GM10266 (cell line): Measurements from ENCODE around the gene ST6GALNAC4.
"Not testable (repeated sequence)": the region's sequence is repeated elsewhere in the genome, so short reads cannot be mapped to it uniquely, and the experiment has no call there.

ENCODE experiments used
- DNase-seq: peaks from one replicate; pipeline ENCODE4 v3.0.0; 2012; ENCODE audit errors: extremely low spot score
- TF ChIP-seq, protein P1 (sequence below): IDR thresholded peaks from 2 replicates; pipeline ENCODE4 v1.5.1; 2012; ENCODE audit warnings: mild to moderate bottlenecking, low read depth; ENCODE audit not compliant: control insufficient read depth, insufficient read depth; ENCODE audit errors: missing control alignments

ST6GALNAC4 gene

GRCh38 chr9:127875306-127875966 lies 41.4 kb downstream of the ST6GALNAC4 start:
- no peak for DNase-seq
- TF ChIP-seq, protein P1, sequence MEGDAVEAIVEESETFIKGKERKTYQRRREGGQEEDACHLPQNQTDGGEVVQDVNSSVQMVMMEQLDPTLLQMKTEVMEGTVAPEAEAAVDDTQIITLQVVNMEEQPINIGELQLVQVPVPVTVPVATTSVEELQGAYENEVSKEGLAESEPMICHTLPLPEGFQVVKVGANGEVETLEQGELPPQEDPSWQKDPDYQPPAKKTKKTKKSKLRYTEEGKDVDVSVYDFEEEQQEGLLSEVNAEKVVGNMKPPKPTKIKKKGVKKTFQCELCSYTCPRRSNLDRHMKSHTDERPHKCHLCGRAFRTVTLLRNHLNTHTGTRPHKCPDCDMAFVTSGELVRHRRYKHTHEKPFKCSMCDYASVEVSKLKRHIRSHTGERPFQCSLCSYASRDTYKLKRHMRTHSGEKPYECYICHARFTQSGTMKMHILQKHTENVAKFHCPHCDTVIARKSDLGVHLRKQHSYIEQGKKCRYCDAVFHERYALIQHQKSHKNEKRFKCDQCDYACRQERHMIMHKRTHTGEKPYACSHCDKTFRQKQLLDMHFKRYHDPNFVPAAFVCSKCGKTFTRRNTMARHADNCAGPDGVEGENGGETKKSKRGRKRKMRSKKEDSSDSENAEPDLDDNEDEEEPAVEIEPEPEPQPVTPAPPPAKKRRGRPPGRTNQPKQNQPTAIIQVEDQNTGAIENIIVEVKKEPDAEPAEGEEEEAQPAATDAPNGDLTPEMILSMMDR: no peak

DNA sequence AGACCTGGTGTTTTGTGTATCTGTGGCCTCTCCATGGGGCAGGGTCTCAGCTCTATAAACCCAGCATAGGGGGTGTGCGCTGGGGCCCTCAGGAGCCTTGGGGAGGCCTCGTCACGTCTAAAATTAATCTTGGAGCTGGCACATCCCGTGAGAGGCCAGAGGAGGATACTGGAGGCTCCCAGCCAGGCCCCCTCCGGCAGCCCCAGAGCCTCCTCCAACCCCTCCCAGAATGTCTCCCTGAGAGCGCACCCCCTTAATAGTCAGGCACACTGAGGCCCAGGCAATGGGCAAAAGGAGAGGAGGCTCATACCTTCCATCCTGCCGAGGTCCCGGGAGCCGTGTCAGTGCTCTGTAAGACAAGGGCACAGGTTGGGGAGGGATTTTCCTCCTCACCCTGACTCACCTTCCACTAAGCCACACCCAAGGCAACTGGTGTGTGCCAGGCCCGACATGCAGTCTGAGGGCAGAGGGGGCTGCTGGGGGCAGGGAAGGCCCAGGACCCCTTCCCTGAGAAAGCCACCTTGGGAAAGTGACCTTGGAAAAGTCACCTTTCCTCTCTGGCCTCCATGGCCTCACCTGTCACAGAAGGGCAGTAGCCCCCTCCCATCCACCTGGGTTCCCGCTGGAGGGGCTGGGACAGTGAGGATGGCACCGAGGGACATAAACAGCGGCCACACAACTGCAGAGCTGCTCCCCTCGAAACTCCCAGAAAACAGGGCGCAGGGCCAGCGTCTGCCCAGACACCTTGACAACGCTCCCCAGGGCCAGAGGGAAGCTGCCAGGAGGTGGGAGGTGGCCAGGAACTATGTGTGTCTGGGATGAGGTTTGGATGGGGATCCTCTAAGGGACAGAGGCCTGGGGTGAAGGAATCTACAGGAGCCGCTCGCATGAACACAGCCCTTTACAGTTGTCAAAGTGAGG lies 42.3 kb downstream of the ST6GALNAC4 start:
- TF ChIP-seq, protein P1: no peak
- DNase-seq: no peak

DNA sequence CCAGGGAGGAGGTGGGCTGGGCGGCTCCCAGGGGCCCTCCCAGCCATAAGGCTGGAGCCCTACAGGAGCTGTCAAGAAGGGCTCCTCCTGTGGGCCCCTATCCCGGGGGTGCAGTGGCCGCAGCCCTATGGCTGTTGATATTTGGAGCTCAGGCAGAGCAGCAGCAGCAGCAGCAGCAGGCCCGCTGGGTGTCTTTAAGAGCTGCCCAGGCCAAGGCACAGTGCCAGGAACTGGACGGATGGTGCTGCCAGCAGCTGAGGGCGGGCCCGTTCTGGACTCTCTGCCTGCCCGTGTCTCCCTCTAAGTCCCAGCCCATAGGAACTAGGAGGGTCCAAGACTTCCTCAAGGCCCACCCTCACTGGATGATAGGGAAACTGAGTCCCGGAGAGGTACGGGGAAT lies 43.0 kb downstream of the ST6GALNAC4 start:
- TF ChIP-seq, protein P1: no peak
- DNase-seq: no peak

DNA sequence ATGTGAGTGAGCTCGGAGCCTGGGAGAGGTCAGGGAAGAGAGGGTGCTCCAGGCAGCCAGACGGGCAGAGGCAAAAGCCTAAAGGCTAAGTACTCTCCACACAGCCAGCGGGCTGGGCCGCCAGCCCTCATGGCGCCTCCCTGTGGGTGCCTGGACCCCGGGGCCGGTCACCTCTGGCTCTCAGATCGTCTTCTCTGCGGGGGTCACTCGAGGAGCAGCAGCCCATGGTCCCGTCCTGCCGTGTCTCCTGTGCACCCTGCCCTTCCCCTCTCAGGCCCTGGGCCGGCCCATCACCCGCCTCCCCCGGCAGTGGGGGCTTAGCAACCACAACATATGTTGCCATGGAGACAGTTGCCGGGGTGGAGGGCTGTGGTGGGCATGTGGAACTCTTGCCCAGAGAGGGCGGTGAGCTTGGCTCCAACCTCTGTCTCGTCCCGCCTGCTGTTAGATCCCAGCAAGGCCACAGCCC lies 43.6 kb downstream of the ST6GALNAC4 start:
- TF ChIP-seq, protein P1: no peak
- no peak for DNase-seq

GRCh38 chr9:127872369-127873222 lies 44.2 kb downstream of the ST6GALNAC4 start:
- no peak for DNase-seq
- TF ChIP-seq, protein P1: no peak

DNA sequence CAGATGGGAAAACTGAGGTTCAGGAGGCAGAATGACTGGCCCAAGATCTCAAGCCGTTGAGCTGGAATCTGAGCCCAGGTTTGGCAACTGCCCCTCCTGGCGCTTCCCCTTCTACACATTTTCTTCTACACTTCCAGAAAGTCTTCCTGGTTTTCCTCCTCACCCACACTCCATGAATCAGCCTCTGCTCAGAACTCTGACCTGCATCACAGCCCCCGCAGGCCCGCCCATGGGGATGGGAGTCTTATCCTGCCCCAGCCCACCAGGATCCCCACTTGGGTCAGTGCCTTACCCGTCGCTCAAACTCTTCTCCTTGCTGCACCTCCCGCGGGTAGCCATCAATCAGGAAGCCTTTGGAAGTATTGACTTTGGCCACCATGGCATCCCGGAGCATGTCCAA lies 45.3 kb downstream of the ST6GALNAC4 start:
- TF ChIP-seq, protein P1: no peak

GRCh38 chr9:127870887-127871286 lies 46.0 kb downstream of the ST6GALNAC4 start:
- TF ChIP-seq, protein P1: no peak
- no peak for DNase-seq

More for the DNA sequence above, 45.3 kb downstream of the ST6GALNAC4 start:
- no peak for DNase-seq

- not testable (repeated sequence) for DNase-seq
These were observed 46.7 kb downstream of the ST6GALNAC4 start for GRCh38 chr9:127870153-127870491.
